HG02678 (cell line): Measurements from ENCODE around the gene MBD3L4.
A peak's percentile ranks its signal among the peaks of the same experiment; 100 is the strongest.
"Not testable (repeated sequence)": the region's sequence is repeated elsewhere in the genome, so short reads cannot be mapped to it uniquely, and the experiment has no call there.

Experiments
- ATAC-seq: cut with Tn5 transposase; IDR thresholded peaks from one replicate; pipeline ENCODE4 v1.9.1; 2021; ENCODE audit warnings: mild to moderate bottlenecking, moderate library complexity; ENCODE audit not compliant: unreplicated experiment

Gene MBD3L4

GRCh38 chr19:7040079-7040478, at the start of gene MBD3L4:
MBD3L4 (minus strand) TSS chr19:7040179; CDS start chr19:7040144, 35 bp downstream.
- not testable (repeated sequence) for ATAC-seq

- ATAC-seq: no peak
These were observed 49.0 kb upstream of the MBD3L4 start for GRCh38 chr19:7088999-7089398.

- no peak for ATAC-seq
These were observed 43.3 kb upstream of the MBD3L4 start for GRCh38 chr19:7083076-7083956.

- ATAC-seq: no peak
These were observed 38.0 kb upstream of the MBD3L4 start for GRCh38 chr19:7078008-7078407.

- ATAC-seq: no peak
These were observed 36.2 kb upstream of the MBD3L4 start for GRCh38 chr19:7076151-7076550.

- ATAC-seq: no peak
These were observed 34.8 kb upstream of the MBD3L4 start for GRCh38 chr19:7074705-7075282.

- no peak for ATAC-seq
These were observed 32.6 kb upstream of the MBD3L4 start for GRCh38 chr19:7072541-7072940.

- no peak for ATAC-seq
These were observed 29.9 kb upstream of the MBD3L4 start for GRCh38 chr19:7069904-7070226.

- ATAC-seq: peak; percentile 93
These were observed 29.3 kb upstream of the MBD3L4 start, which contains the start of gene ZNF557 for GRCh38 chr19:7069042-7069903. ZNF557 (plus strand) TSS chr19:7069703; CDS start chr19:7075075, 5,372 bp downstream.

- ATAC-seq: no peak
These were observed 28.6 kb upstream of the MBD3L4 start for GRCh38 chr19:7068599-7068998.

- ATAC-seq: no peak
These were observed 27.7 kb upstream of the MBD3L4 start for GRCh38 chr19:7067716-7068115.

- not testable (repeated sequence) for ATAC-seq
These were observed 27.1 kb upstream of the MBD3L4 start for GRCh38 chr19:7067122-7067521.

GRCh38 chr19:7063764-7064418, 23.9 kb upstream of the MBD3L4 start:
- no peak for ATAC-seq

GRCh38 chr19:7063339-7063738, 23.4 kb upstream of the MBD3L4 start:
- ATAC-seq: no peak

GRCh38 chr19:7059977-7060376, 20.0 kb upstream of the MBD3L4 start:
- ATAC-seq: not testable (repeated sequence)

GRCh38 chr19:7058576-7058975, 18.6 kb upstream of the MBD3L4 start, which contains the start of gene MBD3L3:
MBD3L3 (minus strand) TSS chr19:7058676; CDS start chr19:7058605, 71 bp downstream.
- ATAC-seq: not testable (repeated sequence)

GRCh38 chr19:7056371-7056770, 16.4 kb upstream of the MBD3L4 start:
- ATAC-seq: not testable (repeated sequence)

GRCh38 chr19:7055679-7056078, 15.7 kb upstream of the MBD3L4 start:
- ATAC-seq: not testable (repeated sequence)

GRCh38 chr19:7054635-7055368, 14.8 kb upstream of the MBD3L4 start:
- ATAC-seq: not testable (repeated sequence)

GRCh38 chr19:7052896-7053295, 12.9 kb upstream of the MBD3L4 start:
- not testable (repeated sequence) for ATAC-seq
